Activated naive CD4-positive, alpha-beta T cell treated with anti-CD3 and anti-CD28 coated beads for 36 hours (primary cell): ENCODE data around the gene GNB5. TPM values are rescaled to one million over a fixed set of nuclear protein-coding genes. Genes with fewer than 3 reads are reported as not detected.
"Not testable (repeated sequence)": the region's sequence is repeated elsewhere in the genome, so short reads cannot be mapped to it uniquely, and the experiment has no call there.

Experiments
- CTCF ChIA-PET: fragments of 350-600 bp; sonication (Branson Sonifier 250); formaldehyde crosslinking; loops from one replicate; lab custom pipeline; 2021; ENCODE audit warnings: antibody characterized with exemption; lab: Charles Lee
- DNase-seq: peaks from one replicate; pipeline ENCODE4 v3.0.0-alpha.2; 2020
- H3K27ac Mint-ChIP-seq: one replicate; pipeline ENCODE4 v1.8.0; 2021; ENCODE audit warnings: mild to moderate bottlenecking, mixed read lengths
- H3K27me3 Mint-ChIP-seq: one replicate; pipeline ENCODE4 v1.8.0; 2021; ENCODE audit warnings: low read depth, mixed read lengths
- H3K36me3 Mint-ChIP-seq: one replicate; pipeline ENCODE4 v1.8.0; 2021; ENCODE audit warnings: low read depth, mixed read lengths
- H3K4me1 Mint-ChIP-seq: one replicate; pipeline ENCODE4 v1.8.0; 2021; ENCODE audit warnings: low read depth, mixed read lengths
- H3K4me3 Mint-ChIP-seq: one replicate; pipeline ENCODE4 v1.8.0; 2021; ENCODE audit warnings: mild to moderate bottlenecking, moderate library complexity, mixed read lengths
- H3K9me3 Mint-ChIP-seq: one replicate; pipeline ENCODE4 v1.8.0; 2021; ENCODE audit warnings: mixed read lengths
- intact Hi-C: fragments of 100-400 bp; cut with micrococcal nuclease; formaldehyde crosslinking; loops from one replicate; pipeline ENCODE4 v1.15.1; 2023
- total RNA-seq, 2 experiments: library from RNA; stranded (reverse); gene quantifications; one replicate each; pipeline ENCODE4 v1.2.3, GENCODE V29; 2021

GNB5 gene
- total RNA-seq, 2 experiments from 2014 or later: 23.2 to 23.6 TPM

GRCh38 chr15:52093539-52094510 is 97.4 kb downstream of the GNB5 start:
- CTCF ChIA-PET: no interaction called here
- Mint-ChIP-seq H3K4me3 (no peak overlapping the region), H3K36me3 (no peaks in the 10 kb centered on the region), H3K4me1 (no peaks in the 10 kb centered on the region), H3K9me3 (peaks cover 8% of the 10 kb centered on the region), H3K27ac (no peak overlapping the region), H3K27me3 (no peaks in the 10 kb centered on the region)
- intact Hi-C loops: no loop called here
- DNase-seq: no peak

- CTCF ChIA-PET: no interaction called here
- intact Hi-C loops: no loop called here
- no peaks in the 10 kb centered on the region for H3K36me3 Mint-ChIP-seq
- H3K9me3 Mint-ChIP-seq: peaks cover 8% of the 10 kb centered on the region
- no peak overlapping the region for H3K4me3 Mint-ChIP-seq
- no peaks in the 10 kb centered on the region for H3K4me1 Mint-ChIP-seq
- H3K27ac Mint-ChIP-seq: no peak overlapping the region
- H3K27me3 Mint-ChIP-seq: no peaks in the 10 kb centered on the region
- DNase-seq: no peak
Observed at GRCh38 chr15:52093167-52093538, 98.0 kb downstream of the GNB5 start.

DNA sequence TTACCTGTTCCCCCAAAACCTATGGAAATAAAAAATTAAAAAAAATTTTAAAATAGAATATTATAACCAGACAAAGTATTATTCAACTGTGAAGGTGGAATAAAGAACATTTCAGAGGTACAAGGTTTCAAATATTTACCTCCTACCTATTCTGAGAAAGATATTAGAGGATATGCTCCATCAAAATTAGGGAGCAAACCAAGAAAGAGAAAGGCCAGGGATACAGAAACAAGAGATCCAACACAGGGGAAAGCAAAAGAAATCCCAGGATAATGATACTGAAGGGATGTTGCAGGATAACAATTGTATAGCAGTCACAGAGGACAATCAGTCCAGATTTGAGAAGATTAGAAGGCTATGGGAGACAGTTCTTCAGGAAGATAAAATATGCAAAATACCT is 101.0 kb downstream of the GNB5 start:
- intact Hi-C loops: no loop called here
- CTCF ChIA-PET: no interaction called here
- H3K27ac Mint-ChIP-seq: no peak overlapping the region
- no peak for DNase-seq
- peaks cover 8% of the 10 kb centered on the region for H3K9me3 Mint-ChIP-seq
- no peaks in the 10 kb centered on the region for H3K4me1 Mint-ChIP-seq
- H3K4me3 Mint-ChIP-seq: no peak overlapping the region
- no peaks in the 10 kb centered on the region for H3K27me3 Mint-ChIP-seq
- no peaks in the 10 kb centered on the region for H3K36me3 Mint-ChIP-seq

GRCh38 chr15:52086011-52086786 is 105.0 kb downstream of the GNB5 start:
- CTCF ChIA-PET: interaction anchor here (1.0 kb wide), 1 partner anchor 8 kb away, joined by 3 read pairs; no protein-coding TSS in a partner anchor

GRCh38 chr15:52085299-52085698 is 105.9 kb downstream of the GNB5 start:
- CTCF ChIA-PET: interaction anchor here (1.6 kb wide), 1 partner anchor 104 kb away, joined by 4 read pairs; no protein-coding TSS in a partner anchor
- DNase-seq: no peak
- intact Hi-C loops: no loop called here
- Mint-ChIP-seq H3K27me3 (no peaks in the 10 kb centered on the region), H3K4me1 (no peaks in the 10 kb centered on the region), H3K9me3 (peaks cover 6% of the 10 kb centered on the region), H3K4me3 (no peak overlapping the region), H3K36me3 (no peaks in the 10 kb centered on the region), H3K27ac (no peak overlapping the region)

More at GRCh38 chr15:52086011-52086786, 105.0 kb downstream of the GNB5 start:
- no peaks in the 10 kb centered on the region for H3K27me3 Mint-ChIP-seq
- H3K4me3 Mint-ChIP-seq: no peak overlapping the region
- no peak overlapping the region for H3K27ac Mint-ChIP-seq
- intact Hi-C loops: no loop called here
- H3K4me1 Mint-ChIP-seq: no peaks in the 10 kb centered on the region
- DNase-seq: no peak
- H3K9me3 Mint-ChIP-seq: peaks cover 8% of the 10 kb centered on the region
- no peaks in the 10 kb centered on the region for H3K36me3 Mint-ChIP-seq

DNA sequence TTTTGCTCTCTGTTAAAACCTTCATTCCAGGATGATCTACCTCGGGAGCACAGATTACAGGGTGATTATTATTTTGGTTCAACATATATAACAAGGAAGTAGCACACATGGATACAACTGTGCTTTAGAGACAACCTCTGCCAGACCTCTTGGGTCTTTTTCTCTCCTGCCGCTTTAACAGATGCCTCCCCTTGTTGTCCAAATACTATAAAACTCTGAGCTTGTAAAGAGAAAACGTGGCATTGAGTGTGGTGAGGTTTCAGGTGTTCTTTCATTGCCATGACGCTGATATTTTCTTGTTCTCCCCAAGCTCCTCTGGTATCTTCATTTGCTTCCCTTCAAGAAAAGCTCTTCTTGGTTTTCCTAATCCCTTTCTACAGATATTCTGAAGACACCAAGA is 107.6 kb downstream of the GNB5 start:
- Mint-ChIP-seq H3K27ac (no peak overlapping the region), H3K9me3 (no peaks in the 10 kb centered on the region), H3K4me3 (no peak overlapping the region), H3K27me3 (no peaks in the 10 kb centered on the region), H3K36me3 (no peaks in the 10 kb centered on the region), H3K4me1 (no peaks in the 10 kb centered on the region)
- intact Hi-C loops: no loop called here
- DNase-seq: no peak
- CTCF ChIA-PET: interaction anchor here (0.7 to 1.8 kb wide), 7 partner anchors 14 to 173 kb away, joined by 3 to 6 read pairs (median 4); no protein-coding TSS in a partner anchor

GRCh38 chr15:52083037-52083359 is 108.2 kb downstream of the GNB5 start:
- intact Hi-C loops, H3K27ac Mint-ChIP-seq, H3K4me3 Mint-ChIP-seq, H3K4me1 Mint-ChIP-seq, H3K36me3 Mint-ChIP-seq, H3K9me3 Mint-ChIP-seq, DNase-seq, H3K27me3 Mint-ChIP-seq: not testable (repeated sequence)
- CTCF ChIA-PET: interaction anchor here (0.6 to 1.8 kb wide), 5 partner anchors 37 to 173 kb away, joined by 3 to 6 read pairs (median 4); no protein-coding TSS in a partner anchor

- no peak for DNase-seq
- intact Hi-C loops: loop anchor here (1.0 kb wide), 1 partner anchor 145 kb away; no protein-coding TSS in a partner anchor
- CTCF ChIA-PET: interaction anchor here (0.6 to 1.8 kb wide), 5 partner anchors 36 to 172 kb away, joined by 3 to 6 read pairs (median 4); no protein-coding TSS in a partner anchor
- Mint-ChIP-seq H3K36me3 (no peaks in the 10 kb centered on the region), H3K27me3 (no peaks in the 10 kb centered on the region), H3K4me1 (no peaks in the 10 kb centered on the region), H3K4me3 (no peak overlapping the region), H3K27ac (no peak overlapping the region), H3K9me3 (no peaks in the 10 kb centered on the region)
Observed at GRCh38 chr15:52082197-52083036, 108.8 kb downstream of the GNB5 start.

DNA sequence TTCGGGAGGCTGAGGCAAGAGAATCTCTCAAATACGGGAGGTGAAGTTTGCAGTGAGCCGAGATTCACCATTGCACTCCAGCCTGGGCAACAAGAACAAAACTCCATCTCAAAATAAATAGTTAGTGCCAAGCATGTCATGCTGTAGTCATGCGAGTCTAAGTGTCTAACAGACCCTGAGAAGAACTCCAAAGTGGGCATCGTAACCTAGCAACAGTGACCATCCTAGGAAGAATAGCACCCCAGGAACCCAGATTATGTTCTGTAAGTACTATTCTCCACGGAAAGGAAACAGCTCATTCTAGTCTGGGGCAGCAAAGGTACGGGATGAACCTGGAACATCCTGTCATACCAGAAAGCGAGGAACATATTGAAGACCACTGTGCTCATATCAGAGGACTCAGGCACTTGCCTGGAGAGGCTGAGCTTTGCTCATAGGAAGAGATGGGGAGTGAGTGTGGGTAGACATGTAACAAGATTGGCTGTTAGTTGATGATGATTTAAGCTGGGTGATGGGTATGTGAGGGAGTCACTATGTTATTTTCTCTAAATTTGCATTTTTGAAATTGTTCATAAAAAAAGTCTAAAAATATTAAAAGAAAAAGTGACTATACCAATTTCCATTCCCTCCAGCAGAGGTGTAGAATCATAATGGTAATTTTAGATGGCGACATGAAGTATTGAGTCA is 110.3 kb downstream of the GNB5 start:
- Mint-ChIP-seq H3K4me1 (peaks cover 2% of the 10 kb centered on the region), H3K27me3 (no peaks in the 10 kb centered on the region), H3K9me3 (no peaks in the 10 kb centered on the region), H3K4me3 (no peak overlapping the region), H3K36me3 (no peaks in the 10 kb centered on the region), H3K27ac (no peak overlapping the region)
- CTCF ChIA-PET: interaction anchor here (1.1 to 6.1 kb wide), 6 partner anchors 18 to 337 kb away, joined by 3 to 53 read pairs (median 4); no protein-coding TSS in a partner anchor
- DNase-seq: no peak
- intact Hi-C loops: no loop called here

- H3K4me1 Mint-ChIP-seq: peaks cover 2% of the 10 kb centered on the region
- CTCF ChIA-PET: interaction anchor here (0.6 to 6.1 kb wide), 14 partner anchors 12 to 338 kb away, joined by 3 to 53 read pairs (median 6); no protein-coding TSS in a partner anchor
- H3K27ac Mint-ChIP-seq: no peak overlapping the region
- no peaks in the 10 kb centered on the region for H3K27me3 Mint-ChIP-seq
- H3K4me3 Mint-ChIP-seq: no peak overlapping the region
- no peaks in the 10 kb centered on the region for H3K9me3 Mint-ChIP-seq
- intact Hi-C loops: no loop called here
- DNase-seq: no peak
- H3K36me3 Mint-ChIP-seq: no peaks in the 10 kb centered on the region
Observed at GRCh38 chr15:52080031-52080430, 111.2 kb downstream of the GNB5 start.
